HFF-Myc (cell line): ENCODE data around the gene MARCHF4.

Experiments
- DNase-seq: peaks from one replicate; pipeline ENCODE4 v3.0.0-alpha.2; 2011; ENCODE audit warnings: low read depth; ENCODE audit errors: extremely low read depth
- H3K4me3 ChIP-seq: replicated peaks from 2 replicates; pipeline ENCODE4 v1.5.1; 2011; ENCODE audit warnings: low read depth, mild to moderate bottlenecking, control low read depth, low read length
- CTCF ChIP-seq: IDR thresholded peaks from 2 replicates; pipeline ENCODE4 v1.5.1; 2012; ENCODE audit warnings: mild to moderate bottlenecking, low read depth, low read length, control low read depth; ENCODE audit errors: missing control alignments

MARCHF4 gene

GRCh38 chr2:216345846-216346245 is 26.4 kb downstream of the MARCHF4 start:
- no peak for DNase-seq
- no peak for TF ChIP-seq CTCF
- no peak overlapping the region for H3K4me3 ChIP-seq

GRCh38 chr2:216344950-216345300 is 27.4 kb downstream of the MARCHF4 start:
- H3K4me3 ChIP-seq = no peak overlapping the region
- no peak for DNase-seq
- no peak for TF ChIP-seq CTCF

- no peak for TF ChIP-seq CTCF
- H3K4me3 ChIP-seq = no peak overlapping the region
- DNase-seq = no peak
Measured at GRCh38 chr2:216344206-216344949, 27.9 kb downstream of the MARCHF4 start.

- no peak for TF ChIP-seq CTCF
- no peak for DNase-seq
- no peak overlapping the region for H3K4me3 ChIP-seq
Measured at GRCh38 chr2:216343221-216343980, 28.9 kb downstream of the MARCHF4 start.

GRCh38 chr2:216341121-216341520 is 31.2 kb downstream of the MARCHF4 start:
- DNase-seq = no peak
- H3K4me3 ChIP-seq = no peak overlapping the region
- no peak for TF ChIP-seq CTCF

GRCh38 chr2:216340280-216340631 is 32.0 kb downstream of the MARCHF4 start:
- no peak overlapping the region for H3K4me3 ChIP-seq
- DNase-seq = no peak
- TF ChIP-seq CTCF = no peak
